Astrocyte (in vitro differentiated cells and primary cell): ENCODE data around the gene HEG1.

Experiments used
- CTCF ChIP-seq: IDR thresholded peaks from 2 replicates; pipeline ENCODE4 v1.5.1; 2011; ENCODE audit warnings: low read depth, mild to moderate bottlenecking, inconsistent platforms, low read length, moderate library complexity; ENCODE audit not compliant: insufficient read depth
- EZH2 ChIP-seq: IDR thresholded peaks from 2 replicates; pipeline ENCODE4 v1.6.1; 2012; ENCODE audit warnings: mild to moderate bottlenecking, low read length, inconsistent platforms; ENCODE audit not compliant: insufficient read depth

GRCh38 chr3:125058529-125058928 is 2.7 kb upstream of the HEG1 start:
- no peak for TF ChIP-seq CTCF
- TF ChIP-seq EZH2 = no peak
